ENCODE measurements around the gene RPS23.

Gene RPS23

GRCh38 chr5:82277987-82278710 lies at the start of gene RPS23:
Gene RPS23, minus strand, starts transcription at chr5:82278354. Its CDS starts 31 bp downstream, at chr5:82278323.
- peak; percentile 67 to 98 (median 94) for DNase-seq

GRCh38 chr5:82327941-82328340 lies 49.8 kb upstream of the RPS23 start:
- no peak for DNase-seq

- DNase-seq: no peak
These were observed 47.8 kb upstream of the RPS23 start for GRCh38 chr5:82325996-82326395.

GRCh38 chr5:82325155-82325554 lies 47.0 kb upstream of the RPS23 start:
- no peak for DNase-seq

GRCh38 chr5:82320966-82321365 lies 42.8 kb upstream of the RPS23 start:
- DNase-seq: no peak

GRCh38 chr5:82319651-82320376 lies 41.7 kb upstream of the RPS23 start:
- no peak for DNase-seq

GRCh38 chr5:82319192-82319591 lies 41.0 kb upstream of the RPS23 start:
- DNase-seq: no peak

- no peak for DNase-seq
These were observed 37.0 kb upstream of the RPS23 start for GRCh38 chr5:82314964-82315758.

- DNase-seq: no peak
These were observed 34.9 kb upstream of the RPS23 start for GRCh38 chr5:82313016-82313415.

- peak in 7 of 14 donors; percentile 29 to 50 (median 35) for DNase-seq
These were observed 34.3 kb upstream of the RPS23 start for GRCh38 chr5:82312373-82312856.

- no peak for DNase-seq
These were observed 31.0 kb upstream of the RPS23 start for GRCh38 chr5:82309091-82309531.

GRCh38 chr5:82308416-82308815 lies 30.3 kb upstream of the RPS23 start:
- DNase-seq: no peak

GRCh38 chr5:82307451-82307850 lies 29.3 kb upstream of the RPS23 start:
- DNase-seq: no peak

- DNase-seq: no peak
These were observed 28.0 kb upstream of the RPS23 start for GRCh38 chr5:82306151-82306550.

GRCh38 chr5:82301190-82301589 lies 23.0 kb upstream of the RPS23 start:
- no peak for DNase-seq

GRCh38 chr5:82298668-82299067 lies 20.5 kb upstream of the RPS23 start:
- DNase-seq: no peak

- DNase-seq: no peak
These were observed 19.6 kb upstream of the RPS23 start for GRCh38 chr5:82297711-82298110.

- DNase-seq: no peak
These were observed 18.8 kb upstream of the RPS23 start for GRCh38 chr5:82296929-82297328.

GRCh38 chr5:82295959-82296531 lies 17.9 kb upstream of the RPS23 start:
- no peak for DNase-seq

- no peak for DNase-seq
These were observed 17.0 kb upstream of the RPS23 start for GRCh38 chr5:82295144-82295543.

GRCh38 chr5:82291420-82291819 lies 13.3 kb upstream of the RPS23 start:
- no peak for DNase-seq

- DNase-seq: no peak
These were observed 12.8 kb upstream of the RPS23 start for GRCh38 chr5:82290908-82291307.

GRCh38 chr5:82290005-82290404 lies 11.9 kb upstream of the RPS23 start:
- DNase-seq: no peak

Measured in C1 segment of cervical spinal cord (tissue), 14 donors.